Progenitor cell of endocrine pancreas (in vitro differentiated cells): ENCODE measurements around the gene CABP5. TPM values are rescaled to one million over a fixed set of nuclear protein-coding genes. Genes with fewer than 3 reads are reported as not detected.

Experiments
- DNase-seq: peaks from one replicate; pipeline ENCODE4 v3.0.0; 2021; ENCODE audit warnings: low spot score; ENCODE audit not compliant: unreplicated experiment
- H3K27ac Mint-ChIP-seq: 2 replicates; pipeline ENCODE4 v1.8.0; 2021; ENCODE audit warnings: mild to moderate bottlenecking, moderate library complexity, mixed read lengths
- H3K27me3 Mint-ChIP-seq: 2 replicates; pipeline ENCODE4 v1.8.0; 2021; ENCODE audit warnings: mixed read lengths
- H3K36me3 Mint-ChIP-seq: 2 replicates; pipeline ENCODE4 v1.8.0; 2022; ENCODE audit warnings: mixed read lengths; ENCODE audit not compliant: insufficient read depth
- H3K4me1 Mint-ChIP-seq: 2 replicates; pipeline ENCODE4 v1.8.0; 2021; ENCODE audit warnings: low read depth, mixed read lengths
- H3K4me3 Mint-ChIP-seq: 2 replicates; pipeline ENCODE4 v1.8.0; 2021; ENCODE audit warnings: low read depth, mild to moderate bottlenecking, moderate library complexity, mixed read lengths
- H3K9me3 Mint-ChIP-seq: 2 replicates; pipeline ENCODE4 v1.8.0; 2021; ENCODE audit warnings: low read depth, mixed read lengths
- total RNA-seq: library from RNA; stranded (reverse); gene quantifications from 2 replicates; pipeline ENCODE4 v1.2.1, GENCODE V29; 2021
- TF ChIP-seq, protein P1 (sequence below): fragments of 200-600 bp; sonication (generic); IDR thresholded peaks from one replicate; pipeline ENCODE4 v1.5.0; 2021; ENCODE audit warnings: antibody characterized with exemption, mild to moderate bottlenecking; ENCODE audit not compliant: unreplicated experiment

The CABP5 gene
- total RNA-seq, 1 donor from 2014 or later = not detected

DNA sequence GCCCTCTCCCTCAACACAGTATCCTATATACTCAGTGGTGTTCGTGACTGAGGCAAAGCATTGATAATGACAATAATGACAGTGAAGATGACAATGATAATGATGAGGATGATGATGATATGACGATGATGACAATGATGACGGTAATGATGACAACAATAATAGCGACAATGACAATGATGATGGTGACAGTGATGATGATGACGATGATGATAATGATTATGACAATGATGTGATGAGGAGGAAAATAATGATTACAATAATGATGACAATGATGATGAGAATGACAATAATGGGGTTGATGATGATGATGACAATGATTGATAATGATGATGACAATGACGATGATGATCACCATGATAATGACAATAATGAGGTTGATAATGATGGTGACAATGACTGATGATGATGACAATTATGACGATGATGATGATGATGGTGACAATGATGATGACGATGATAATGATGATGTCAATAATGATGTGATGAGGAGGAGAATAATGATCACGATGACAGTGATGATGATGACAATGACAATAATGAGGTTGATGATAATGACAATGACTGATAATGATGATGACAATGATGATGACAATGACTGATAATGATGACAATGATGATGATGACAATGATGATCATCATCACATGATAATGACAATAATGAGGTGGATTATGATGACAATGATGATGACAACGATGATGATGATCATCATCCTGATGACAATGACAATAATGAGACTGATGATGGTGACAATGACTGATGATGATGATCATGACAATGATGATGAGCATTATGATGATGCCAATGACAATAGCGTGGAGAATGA is 32.7 kb downstream of the CABP5 start:
- TF ChIP-seq, protein P1, sequence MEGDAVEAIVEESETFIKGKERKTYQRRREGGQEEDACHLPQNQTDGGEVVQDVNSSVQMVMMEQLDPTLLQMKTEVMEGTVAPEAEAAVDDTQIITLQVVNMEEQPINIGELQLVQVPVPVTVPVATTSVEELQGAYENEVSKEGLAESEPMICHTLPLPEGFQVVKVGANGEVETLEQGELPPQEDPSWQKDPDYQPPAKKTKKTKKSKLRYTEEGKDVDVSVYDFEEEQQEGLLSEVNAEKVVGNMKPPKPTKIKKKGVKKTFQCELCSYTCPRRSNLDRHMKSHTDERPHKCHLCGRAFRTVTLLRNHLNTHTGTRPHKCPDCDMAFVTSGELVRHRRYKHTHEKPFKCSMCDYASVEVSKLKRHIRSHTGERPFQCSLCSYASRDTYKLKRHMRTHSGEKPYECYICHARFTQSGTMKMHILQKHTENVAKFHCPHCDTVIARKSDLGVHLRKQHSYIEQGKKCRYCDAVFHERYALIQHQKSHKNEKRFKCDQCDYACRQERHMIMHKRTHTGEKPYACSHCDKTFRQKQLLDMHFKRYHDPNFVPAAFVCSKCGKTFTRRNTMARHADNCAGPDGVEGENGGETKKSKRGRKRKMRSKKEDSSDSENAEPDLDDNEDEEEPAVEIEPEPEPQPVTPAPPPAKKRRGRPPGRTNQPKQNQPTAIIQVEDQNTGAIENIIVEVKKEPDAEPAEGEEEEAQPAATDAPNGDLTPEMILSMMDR = no peak
- Mint-ChIP-seq H3K4me1 (no peaks in the 10 kb centered on the region), H3K9me3 (peaks cover 4% of the 10 kb centered on the region)

DNA sequence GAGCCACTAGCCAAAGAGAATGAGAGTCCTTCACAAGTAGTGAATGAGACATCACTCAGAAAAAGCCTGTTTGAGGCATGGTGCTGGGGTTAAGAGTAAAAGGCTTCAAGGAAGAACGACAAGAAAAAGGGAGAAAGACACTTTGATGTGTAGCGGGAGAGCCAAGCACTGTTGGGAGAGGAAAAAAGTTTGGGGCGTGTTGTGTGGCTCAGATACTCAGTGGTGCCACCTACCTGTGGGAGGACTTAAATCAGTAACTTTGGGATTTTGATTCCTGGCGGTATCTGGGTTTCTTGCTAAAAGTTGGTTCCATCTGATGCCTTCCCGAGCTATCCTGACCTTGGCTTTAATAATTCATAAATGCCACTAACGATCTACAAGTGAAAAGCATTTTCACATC is 37.1 kb downstream of the CABP5 start:
- H3K4me3 Mint-ChIP-seq = no peak overlapping the region
- H3K36me3 Mint-ChIP-seq = no peaks in the 10 kb centered on the region
- H3K27me3 Mint-ChIP-seq = peaks cover 15% of the 10 kb centered on the region
- TF ChIP-seq, protein P1 = no peak
- H3K27ac Mint-ChIP-seq = no peak overlapping the region
- no peaks in the 10 kb centered on the region for H3K4me1 Mint-ChIP-seq
- no peak for DNase-seq
- H3K9me3 Mint-ChIP-seq = peaks cover 4% of the 10 kb centered on the region

More for the DNA sequence above, 32.7 kb downstream of the CABP5 start:
- H3K4me3 Mint-ChIP-seq = no peak overlapping the region
- peaks cover 19% of the 10 kb centered on the region for H3K27me3 Mint-ChIP-seq
- no peak overlapping the region for H3K27ac Mint-ChIP-seq
- DNase-seq = no peak
- no peaks in the 10 kb centered on the region for H3K36me3 Mint-ChIP-seq

DNA sequence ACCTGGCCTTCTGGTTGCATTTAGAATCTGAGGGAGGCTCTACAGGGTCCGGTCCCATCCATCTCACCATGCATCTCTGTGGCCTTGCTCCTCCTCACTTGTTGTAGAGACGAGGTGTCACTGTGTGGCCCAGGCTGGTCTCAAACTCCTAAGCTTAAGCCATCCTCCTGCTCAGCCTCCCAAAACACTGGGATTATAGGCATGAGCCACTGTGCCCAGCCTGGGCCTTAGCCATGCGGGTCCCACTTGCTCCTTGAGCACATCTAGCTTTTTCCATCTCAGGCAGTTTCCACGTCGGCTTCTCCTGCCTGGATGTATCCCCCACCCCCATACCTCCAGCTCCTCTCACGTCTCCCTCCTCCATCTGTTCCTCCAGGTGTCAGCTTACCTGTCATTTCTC is 39.6 kb downstream of the CABP5 start:
- Mint-ChIP-seq H3K4me3 (no peak overlapping the region), H3K4me1 (no peaks in the 10 kb centered on the region), H3K27me3 (peaks cover 15% of the 10 kb centered on the region), H3K36me3 (no peaks in the 10 kb centered on the region), H3K9me3 (peaks cover 4% of the 10 kb centered on the region), H3K27ac (no peak overlapping the region)
- TF ChIP-seq, protein P1 = no peak
- no peak for DNase-seq

DNA sequence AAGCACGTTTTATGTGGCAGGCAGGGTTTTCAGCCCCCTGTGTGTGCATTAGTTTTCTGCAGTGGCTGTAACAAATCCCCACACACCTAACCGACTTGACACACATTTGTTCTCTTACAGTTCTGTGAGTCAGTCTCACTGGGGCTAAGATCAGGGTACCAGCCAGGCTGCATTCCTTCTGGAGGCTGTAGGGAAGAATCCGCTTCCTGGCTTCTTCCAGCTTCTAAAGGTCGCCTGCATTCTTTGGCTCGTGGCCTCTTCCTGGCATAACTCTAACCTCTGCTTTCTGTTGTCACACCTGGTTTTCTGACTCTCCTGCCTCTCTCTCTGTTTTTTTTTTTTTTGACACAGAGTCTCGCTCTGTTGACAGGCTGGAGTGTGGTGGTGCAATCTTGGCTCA is 43.0 kb downstream of the CABP5 start:
- TF ChIP-seq, protein P1 = no peak
- Mint-ChIP-seq H3K36me3 (no peaks in the 10 kb centered on the region), H3K9me3 (peaks cover 7% of the 10 kb centered on the region), H3K27me3 (peaks cover 11% of the 10 kb centered on the region), H3K4me3 (no peak overlapping the region), H3K27ac (no peak overlapping the region), H3K4me1 (no peaks in the 10 kb centered on the region)
- DNase-seq = no peak

DNA sequence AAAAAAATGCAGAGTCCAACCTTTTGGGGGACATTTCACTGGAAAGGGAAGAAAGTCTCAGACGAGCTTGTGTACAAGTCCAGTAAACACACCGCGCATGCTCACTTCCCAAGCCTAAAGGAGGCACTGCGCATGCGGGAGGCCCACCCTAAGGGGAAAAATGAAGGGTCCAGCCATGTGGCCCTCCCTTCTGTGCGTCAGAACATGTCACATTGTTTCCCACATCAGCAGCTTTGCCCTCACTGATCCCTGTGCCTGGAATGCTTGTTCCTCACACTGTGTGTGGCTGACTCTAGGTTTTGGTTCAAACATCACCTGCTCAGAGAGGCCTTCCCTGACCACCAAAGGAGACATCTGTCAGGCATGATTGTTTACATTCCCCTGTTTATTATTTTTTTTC is 45.1 kb downstream of the CABP5 start:
- H3K4me3 Mint-ChIP-seq = no peak overlapping the region
- DNase-seq = no peak
- no peaks in the 10 kb centered on the region for H3K36me3 Mint-ChIP-seq
- H3K27ac Mint-ChIP-seq = no peak overlapping the region
- peaks cover 17% of the 10 kb centered on the region for H3K27me3 Mint-ChIP-seq
- TF ChIP-seq, protein P1 = no peak
- peaks cover 7% of the 10 kb centered on the region for H3K9me3 Mint-ChIP-seq
- no peaks in the 10 kb centered on the region for H3K4me1 Mint-ChIP-seq
